HepG2 (cell line): Measurements from ENCODE around the gene ST6GALNAC4. TPM values are rescaled to one million over a fixed set of nuclear protein-coding genes. Genes with fewer than 3 reads are reported as not detected.

Experiments used
- HNRNPK ChIP-seq: fragments of 200-400 bp; formaldehyde crosslinking; IDR thresholded peaks from 2 replicates; pipeline ENCODE4 v1.6.1; 2018; ENCODE audit warnings: low read length, low read depth, moderate library complexity, mild to moderate bottlenecking; ENCODE audit not compliant: poor library complexity, severe bottlenecking
- RFX3 ChIP-seq: IDR thresholded peaks from 2 replicates; pipeline ENCODE4 v1.6.1; 2016; ENCODE audit warnings: missing biosample characterization, missing genetic modification reagents
- SMC3 ChIP-seq: IDR thresholded peaks from 2 replicates; pipeline ENCODE4 v1.6.1; 2011; ENCODE audit warnings: low read length, improper control_type of control experiment
- TBX3 ChIP-seq: fragments of 450-650 bp; IDR thresholded peaks from 2 replicates; pipeline ENCODE4 v1.6.1; 2017; ENCODE audit warnings: antibody characterized with exemption, mild to moderate bottlenecking, inconsistent platforms, borderline replicate concordance
- ZKSCAN8 ChIP-seq: IDR thresholded peaks from 2 replicates; pipeline ENCODE4 v1.6.1; 2016; ENCODE audit warnings: borderline replicate concordance, missing genetic modification reagents, missing compliant biosample characterization
- ZNF224 ChIP-seq: sonication (generic); formaldehyde crosslinking; IDR thresholded peaks from 2 replicates; pipeline ENCODE4 v1.5.0; 2020; ENCODE audit warnings: mild to moderate bottlenecking, missing genetic modification reagents
- ZNF235 ChIP-seq: sonication (generic); formaldehyde crosslinking; IDR thresholded peaks from 2 replicates; pipeline ENCODE4 v1.8.1; 2023; ENCODE audit warnings: mild to moderate bottlenecking, missing genetic modification reagents, borderline replicate concordance
- ZNF317 ChIP-seq: sonication (generic); formaldehyde crosslinking; IDR thresholded peaks from 2 replicates; pipeline ENCODE4 v1.5.0; 2020; ENCODE audit warnings: mild to moderate bottlenecking, missing genetic modification reagents
- ZNF430 ChIP-seq: sonication (generic); formaldehyde crosslinking; IDR thresholded peaks from 2 replicates; pipeline ENCODE4 v1.9.0; 2021; ENCODE audit warnings: mild to moderate bottlenecking, missing genetic modification reagents
- ZNF766 ChIP-seq: sonication (generic); formaldehyde crosslinking; IDR thresholded peaks from 2 replicates; pipeline ENCODE4 v1.5.0; 2020; ENCODE audit warnings: missing genetic modification reagents, borderline replicate concordance
- ZNF776 ChIP-seq: sonication (generic); formaldehyde crosslinking; IDR thresholded peaks from 2 replicates; pipeline ENCODE4 v1.4.0; 2020; ENCODE audit warnings: mild to moderate bottlenecking, missing genetic modification reagents
- polyA plus RNA-seq, 8 experiments: library from polyadenylated mRNA; depleted of rRNA in 3 of 8; stranded (reverse) in 7 of 8; unstranded in 1 of 8; fragments of >200 nt; fragmentation: Illumina TruSeq in 4 of 8; extraction: Trizol in 4 of 8; gene quantifications; 2 replicates each; pipeline versions ENCODE4 v1.2.1 to v1.2.3, GENCODE V29; 2011 to 2016; ENCODE audit warnings: low read depth in 4 of 8, missing spikeins in 1 of 8, mixed read lengths in 1 of 8; ENCODE audit not compliant: insufficient read depth in 1 of 8
- total RNA-seq, 5 experiments: library from RNA; depleted of rRNA; stranded (reverse); fragments of >200 nt; fragmentation: Illumina TruSeq; extraction: Trizol; gene quantifications; 2 replicates each; pipeline ENCODE4 v1.2.3, GENCODE V29; 2016; ENCODE audit warnings: low read depth in 1 of 5
- TF ChIP-seq, protein P1 (sequence below): sonication (generic); formaldehyde crosslinking; IDR thresholded peaks from 2 replicates; pipeline ENCODE4 v1.4.0; 2020; ENCODE audit warnings: mild to moderate bottlenecking, missing genetic modification reagents
- TF ChIP-seq, protein P2 (sequence below): IDR thresholded peaks from 2 replicates; pipeline ENCODE4 v1.6.1; 2016; ENCODE audit warnings: low read depth, missing genetic modification reagents, missing compliant biosample characterization
- TF ChIP-seq, protein P3 (sequence below): sonication (generic); formaldehyde crosslinking; IDR thresholded peaks from 2 replicates; pipeline ENCODE4 v1.4.0; 2020; ENCODE audit warnings: missing genetic modification reagents, mild to moderate bottlenecking, borderline replicate concordance
- TF ChIP-seq, protein P4 (sequence below): sonication (generic); formaldehyde crosslinking; IDR thresholded peaks from 2 replicates; pipeline ENCODE4 v1.8.0; 2022; ENCODE audit warnings: mild to moderate bottlenecking, missing genetic modification reagents, borderline replicate concordance
- TF ChIP-seq, protein P5 (sequence below): sonication (generic); formaldehyde crosslinking; IDR thresholded peaks from 2 replicates; pipeline ENCODE4 v1.5.0; 2020; ENCODE audit warnings: mild to moderate bottlenecking, missing genetic modification reagents

ST6GALNAC4 gene
- total and polyA plus RNA-seq, 2 of the 13 experiments (the other 11 are each of a cell fraction or from before 2014, with no cell fraction given) = 18.8 to 27.7 TPM

DNA sequence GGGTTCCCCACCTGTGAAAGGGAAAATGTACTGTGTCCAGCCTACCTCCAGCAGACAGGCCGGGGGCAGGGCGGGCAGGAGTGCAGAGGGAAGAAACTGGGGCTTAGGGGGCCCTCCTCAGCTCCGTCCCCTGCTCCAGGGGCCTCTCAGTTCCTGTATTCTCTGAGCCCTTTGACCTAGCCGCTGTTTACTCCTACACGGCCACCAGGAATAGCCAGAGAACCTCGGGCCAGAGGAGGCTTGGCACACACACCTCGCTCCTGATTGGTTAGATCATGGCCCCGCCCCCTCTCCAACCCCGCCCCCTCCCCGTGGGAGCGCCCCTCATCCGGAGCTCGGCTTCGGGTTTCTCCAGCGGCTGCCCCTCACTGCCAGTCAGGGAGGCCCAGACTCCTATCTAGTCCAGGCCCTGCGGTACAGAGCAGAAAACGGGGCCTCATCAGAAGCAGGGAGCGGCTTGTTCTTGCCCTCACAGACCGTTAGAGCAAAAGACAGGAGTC is 19.6 kb downstream of the ST6GALNAC4 start (continued):
- TF ChIP-seq, protein P1, sequence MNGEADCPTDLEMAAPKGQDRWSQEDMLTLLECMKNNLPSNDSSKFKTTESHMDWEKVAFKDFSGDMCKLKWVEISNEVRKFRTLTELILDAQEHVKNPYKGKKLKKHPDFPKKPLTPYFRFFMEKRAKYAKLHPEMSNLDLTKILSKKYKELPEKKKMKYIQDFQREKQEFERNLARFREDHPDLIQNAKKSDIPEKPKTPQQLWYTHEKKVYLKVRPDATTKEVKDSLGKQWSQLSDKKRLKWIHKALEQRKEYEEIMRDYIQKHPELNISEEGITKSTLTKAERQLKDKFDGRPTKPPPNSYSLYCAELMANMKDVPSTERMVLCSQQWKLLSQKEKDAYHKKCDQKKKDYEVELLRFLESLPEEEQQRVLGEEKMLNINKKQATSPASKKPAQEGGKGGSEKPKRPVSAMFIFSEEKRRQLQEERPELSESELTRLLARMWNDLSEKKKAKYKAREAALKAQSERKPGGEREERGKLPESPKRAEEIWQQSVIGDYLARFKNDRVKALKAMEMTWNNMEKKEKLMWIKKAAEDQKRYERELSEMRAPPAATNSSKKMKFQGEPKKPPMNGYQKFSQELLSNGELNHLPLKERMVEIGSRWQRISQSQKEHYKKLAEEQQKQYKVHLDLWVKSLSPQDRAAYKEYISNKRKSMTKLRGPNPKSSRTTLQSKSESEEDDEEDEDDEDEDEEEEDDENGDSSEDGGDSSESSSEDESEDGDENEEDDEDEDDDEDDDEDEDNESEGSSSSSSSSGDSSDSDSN (CRISPR knock-in tag) = peak; percentile 70
- TF ChIP-seq, protein P2, sequence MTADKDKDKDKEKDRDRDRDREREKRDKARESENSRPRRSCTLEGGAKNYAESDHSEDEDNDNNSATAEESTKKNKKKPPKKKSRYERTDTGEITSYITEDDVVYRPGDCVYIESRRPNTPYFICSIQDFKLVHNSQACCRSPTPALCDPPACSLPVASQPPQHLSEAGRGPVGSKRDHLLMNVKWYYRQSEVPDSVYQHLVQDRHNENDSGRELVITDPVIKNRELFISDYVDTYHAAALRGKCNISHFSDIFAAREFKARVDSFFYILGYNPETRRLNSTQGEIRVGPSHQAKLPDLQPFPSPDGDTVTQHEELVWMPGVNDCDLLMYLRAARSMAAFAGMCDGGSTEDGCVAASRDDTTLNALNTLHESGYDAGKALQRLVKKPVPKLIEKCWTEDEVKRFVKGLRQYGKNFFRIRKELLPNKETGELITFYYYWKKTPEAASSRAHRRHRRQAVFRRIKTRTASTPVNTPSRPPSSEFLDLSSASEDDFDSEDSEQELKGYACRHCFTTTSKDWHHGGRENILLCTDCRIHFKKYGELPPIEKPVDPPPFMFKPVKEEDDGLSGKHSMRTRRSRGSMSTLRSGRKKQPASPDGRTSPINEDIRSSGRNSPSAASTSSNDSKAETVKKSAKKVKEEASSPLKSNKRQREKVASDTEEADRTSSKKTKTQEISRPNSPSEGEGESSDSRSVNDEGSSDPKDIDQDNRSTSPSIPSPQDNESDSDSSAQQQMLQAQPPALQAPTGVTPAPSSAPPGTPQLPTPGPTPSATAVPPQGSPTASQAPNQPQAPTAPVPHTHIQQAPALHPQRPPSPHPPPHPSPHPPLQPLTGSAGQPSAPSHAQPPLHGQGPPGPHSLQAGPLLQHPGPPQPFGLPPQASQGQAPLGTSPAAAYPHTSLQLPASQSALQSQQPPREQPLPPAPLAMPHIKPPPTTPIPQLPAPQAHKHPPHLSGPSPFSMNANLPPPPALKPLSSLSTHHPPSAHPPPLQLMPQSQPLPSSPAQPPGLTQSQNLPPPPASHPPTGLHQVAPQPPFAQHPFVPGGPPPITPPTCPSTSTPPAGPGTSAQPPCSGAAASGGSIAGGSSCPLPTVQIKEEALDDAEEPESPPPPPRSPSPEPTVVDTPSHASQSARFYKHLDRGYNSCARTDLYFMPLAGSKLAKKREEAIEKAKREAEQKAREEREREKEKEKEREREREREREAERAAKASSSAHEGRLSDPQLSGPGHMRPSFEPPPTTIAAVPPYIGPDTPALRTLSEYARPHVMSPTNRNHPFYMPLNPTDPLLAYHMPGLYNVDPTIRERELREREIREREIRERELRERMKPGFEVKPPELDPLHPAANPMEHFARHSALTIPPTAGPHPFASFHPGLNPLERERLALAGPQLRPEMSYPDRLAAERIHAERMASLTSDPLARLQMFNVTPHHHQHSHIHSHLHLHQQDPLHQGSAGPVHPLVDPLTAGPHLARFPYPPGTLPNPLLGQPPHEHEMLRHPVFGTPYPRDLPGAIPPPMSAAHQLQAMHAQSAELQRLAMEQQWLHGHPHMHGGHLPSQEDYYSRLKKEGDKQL = no peak
- TF ChIP-seq ZNF235 (CRISPR knock-in tag) (no peak), ZNF766 (CRISPR knock-in tag) (no peak), ZNF776 (no peak), TBX3 (no peak), ZNF317 (CRISPR knock-in tag) (0 out of 2 replicates have a peak, but pooled peaks have one; percentile 37), RFX3 (CRISPR knock-in tag) (no peak), ZKSCAN8 (no peak), SMC3 (no peak), ZNF224 (CRISPR knock-in tag) (no peak), ZNF430 (CRISPR knock-in tag) (peak; percentile 37; the same call in 1 of the 2 replicates), HNRNPK (no peak)
- TF ChIP-seq, protein P3, sequence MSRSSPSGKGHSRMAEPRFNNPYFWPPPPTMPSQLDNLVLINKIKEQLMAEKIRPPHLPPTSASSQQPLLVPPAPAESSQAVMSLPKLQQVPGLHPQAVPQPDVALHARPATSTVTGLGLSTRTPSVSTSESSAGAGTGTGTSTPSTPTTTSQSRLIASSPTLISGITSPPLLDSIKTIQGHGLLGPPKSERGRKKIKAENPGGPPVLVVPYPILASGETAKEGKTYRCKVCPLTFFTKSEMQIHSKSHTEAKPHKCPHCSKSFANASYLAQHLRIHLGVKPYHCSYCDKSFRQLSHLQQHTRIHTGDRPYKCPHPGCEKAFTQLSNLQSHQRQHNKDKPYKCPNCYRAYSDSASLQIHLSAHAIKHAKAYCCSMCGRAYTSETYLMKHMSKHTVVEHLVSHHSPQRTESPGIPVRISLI (CRISPR knock-in tag) = no peak
- TF ChIP-seq, protein P4, sequence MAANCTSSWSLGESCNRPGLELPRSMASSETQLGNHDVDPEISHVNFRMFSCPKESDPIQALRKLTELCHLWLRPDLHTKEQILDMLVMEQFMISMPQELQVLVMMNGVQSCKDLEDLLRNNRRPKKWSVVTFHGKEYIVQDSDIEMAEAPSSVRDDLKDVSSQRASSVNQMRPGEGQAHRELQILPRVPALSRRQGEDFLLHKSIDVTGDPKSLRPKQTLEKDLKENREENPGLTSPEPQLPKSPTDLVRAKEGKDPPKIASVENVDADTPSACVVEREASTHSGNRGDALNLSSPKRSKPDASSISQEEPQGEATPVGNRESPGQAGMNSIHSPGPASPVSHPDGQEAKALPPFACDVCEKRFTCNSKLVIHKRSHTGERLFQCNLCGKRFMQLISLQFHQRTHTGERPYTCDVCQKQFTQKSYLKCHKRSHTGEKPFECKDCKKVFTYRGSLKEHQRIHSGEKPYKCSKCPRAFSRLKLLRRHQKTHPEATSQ = no peak
- TF ChIP-seq, protein P5, sequence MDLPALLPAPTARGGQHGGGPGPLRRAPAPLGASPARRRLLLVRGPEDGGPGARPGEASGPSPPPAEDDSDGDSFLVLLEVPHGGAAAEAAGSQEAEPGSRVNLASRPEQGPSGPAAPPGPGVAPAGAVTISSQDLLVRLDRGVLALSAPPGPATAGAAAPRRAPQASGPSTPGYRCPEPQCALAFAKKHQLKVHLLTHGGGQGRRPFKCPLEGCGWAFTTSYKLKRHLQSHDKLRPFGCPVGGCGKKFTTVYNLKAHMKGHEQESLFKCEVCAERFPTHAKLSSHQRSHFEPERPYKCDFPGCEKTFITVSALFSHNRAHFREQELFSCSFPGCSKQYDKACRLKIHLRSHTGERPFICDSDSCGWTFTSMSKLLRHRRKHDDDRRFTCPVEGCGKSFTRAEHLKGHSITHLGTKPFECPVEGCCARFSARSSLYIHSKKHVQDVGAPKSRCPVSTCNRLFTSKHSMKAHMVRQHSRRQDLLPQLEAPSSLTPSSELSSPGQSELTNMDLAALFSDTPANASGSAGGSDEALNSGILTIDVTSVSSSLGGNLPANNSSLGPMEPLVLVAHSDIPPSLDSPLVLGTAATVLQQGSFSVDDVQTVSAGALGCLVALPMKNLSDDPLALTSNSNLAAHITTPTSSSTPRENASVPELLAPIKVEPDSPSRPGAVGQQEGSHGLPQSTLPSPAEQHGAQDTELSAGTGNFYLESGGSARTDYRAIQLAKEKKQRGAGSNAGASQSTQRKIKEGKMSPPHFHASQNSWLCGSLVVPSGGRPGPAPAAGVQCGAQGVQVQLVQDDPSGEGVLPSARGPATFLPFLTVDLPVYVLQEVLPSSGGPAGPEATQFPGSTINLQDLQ = no peak
